ENCODE measurements around the gene EPB42.

DNA sequence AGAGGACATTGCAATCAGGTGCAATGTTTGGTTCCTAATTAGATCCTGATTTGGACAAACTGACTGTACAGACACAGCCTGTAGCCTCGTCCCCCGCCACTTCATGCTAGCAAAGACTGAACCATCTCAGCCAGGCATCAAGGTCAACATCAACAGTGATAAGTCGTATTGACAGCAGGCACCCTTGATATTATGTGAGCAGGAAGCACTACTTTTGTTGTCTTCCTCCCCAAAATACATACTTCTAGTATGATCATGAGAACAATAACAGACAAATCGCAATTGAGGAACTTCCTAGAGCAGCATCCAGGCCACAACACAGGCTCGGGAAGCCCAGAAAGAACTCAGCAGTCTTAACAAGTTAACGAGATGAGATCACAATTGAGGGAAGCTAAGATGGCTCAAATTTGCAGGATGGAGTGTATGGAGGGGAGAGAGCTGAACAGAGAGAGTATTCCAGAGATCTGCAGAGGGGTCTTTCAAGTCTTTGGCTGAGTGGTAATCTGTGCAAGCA is 25.5 kb upstream of the EPB42 start:
- TF ChIP-seq POLR2AphosphoS5 (IDR thresholded peaks at IDR 0.05; ENCODE audit: low read depth, low read length) (no peak), SPI1 (IDR thresholded peaks at IDR 0.05; ENCODE audit: low read depth, low read length) (no peak)

Measured in GM12891 (cell line).